B cell (primary cell): Measurements from ENCODE around the gene JADE3. TPM values are rescaled to one million over a fixed set of nuclear protein-coding genes. Genes with fewer than 3 reads are reported as not detected.

Experiments used
- ATAC-seq: fragments of 200-7000 bp; cut with Tn5 transposase; one replicate; pipeline ENCODE4 v1.10.0; 2021; ENCODE audit warnings: low read depth, mild to moderate bottlenecking, moderate number of reproducible peaks, moderate library complexity
- CTCF ChIA-PET: fragments of 350-600 bp; sonication (Branson Sonifier 250); formaldehyde crosslinking; loops from one replicate; lab custom pipeline; 2021; ENCODE audit warnings: antibody characterized with exemption, inconsistent platforms; lab: Charles Lee
- POLR2A ChIA-PET: fragments of 350-600 bp; sonication (Branson Sonifier 250); formaldehyde crosslinking; loops from one replicate; lab custom pipeline; 2021; ENCODE audit warnings: antibody characterized with exemption; lab: Charles Lee
- DNase-seq: peaks from one replicate; pipeline ENCODE4 v3.0.0; 2013
- H2AFZ ChIP-seq: 2 replicates; pipeline ENCODE4 v1.6.1; 2012; ENCODE audit warnings: mild to moderate bottlenecking, low read depth, low read length; ENCODE audit not compliant: insufficient read depth, poor library complexity, severe bottlenecking
- H3K27ac ChIP-seq, 2 donors: 1 replicate in 1 of 2; 2 replicates in 1 of 2; pipeline ENCODE4 v1.5.1; 2012 to 2013; ENCODE audit warnings: low read length in 2 of 2, mild to moderate bottlenecking in 2 of 2, moderate library complexity in 1 of 2
- H3K27me3 ChIP-seq, 4 experiments: fragments of 200-600 bp in 1 of 4; sonication (generic) in 1 of 4; replicated peaks in 1 of 4; 1 replicate in 2 of 4; 2 replicates in 2 of 4; pipeline versions ENCODE4 v1.6.1 to v1.7.0; 2013 to 2016; ENCODE audit warnings: low read length in 3 of 4, mild to moderate bottlenecking in 2 of 4, mixed read lengths in 1 of 4, moderate library complexity in 1 of 4; ENCODE audit not compliant: insufficient read depth in 4 of 4, control insufficient read depth in 3 of 4; ENCODE audit errors: control extremely low read depth in 1 of 4
- H3K36me3 ChIP-seq, 2 experiments: replicated peaks in 1 of 2; 1 replicate in 1 of 2; 2 replicates in 1 of 2; pipeline versions ENCODE4 v1.6.1 to v1.7.1; 2013; ENCODE audit warnings: low read length in 1 of 2; ENCODE audit not compliant: insufficient read depth in 2 of 2, control insufficient read depth in 1 of 2; ENCODE audit errors: control extremely low read depth in 1 of 2, extremely low read depth in 1 of 2
- H3K4me1 ChIP-seq, 2 donors: fragments of 200-600 bp in 1 of 2; sonication (generic) in 1 of 2; 1 replicate in 1 of 2; 2 replicates in 1 of 2; pipeline versions ENCODE4 v1.5.1 to v1.6.1; 2013 to 2017; ENCODE audit warnings: low read length in 2 of 2; ENCODE audit not compliant: control insufficient read depth in 2 of 2, insufficient read depth in 2 of 2
- H3K4me2 ChIP-seq: replicated peaks from 2 replicates; pipeline ENCODE3; 2012; ENCODE audit warnings: mild to moderate bottlenecking, low read depth, low read length; ENCODE audit not compliant: poor library complexity, severe bottlenecking
- H3K4me3 ChIP-seq, 5 experiments: fragments of 200-600 bp in 1 of 5; sonication (generic) in 1 of 5; 1 replicate in 3 of 5; 2 replicates in 2 of 5; pipeline versions ENCODE4 v1.5.1 to v1.7.0; 2011 to 2016; ENCODE audit warnings: low read length in 4 of 5, mild to moderate bottlenecking in 4 of 5, low read depth in 2 of 5, control low read depth in 1 of 5, moderate library complexity in 1 of 5; ENCODE audit not compliant: insufficient read depth in 1 of 5; ENCODE audit errors: control extremely low read depth in 1 of 5, extremely low read depth in 1 of 5
- H3K79me2 ChIP-seq: fragments of 200-600 bp; sonication (generic); one replicate; pipeline ENCODE4 v1.6.0; 2016; ENCODE audit warnings: low read length; ENCODE audit not compliant: control insufficient read depth, insufficient read depth
- H3K9ac ChIP-seq: fragments of 200-600 bp; sonication (generic); 2 replicates; pipeline ENCODE4 v1.6.1; 2017; ENCODE audit warnings: mild to moderate bottlenecking, low read length, moderate library complexity
- H3K9me3 ChIP-seq, 3 donors: one replicate each; pipeline versions ENCODE4 v1.6.1 to v1.7.1; 2013; ENCODE audit warnings: low read length in 2 of 3; ENCODE audit not compliant: control insufficient read depth in 2 of 3, insufficient read depth in 1 of 3; ENCODE audit errors: control extremely low read depth in 1 of 3
- H4K20me1 ChIP-seq: 2 replicates; pipeline ENCODE4 v1.6.0; 2012; ENCODE audit warnings: mild to moderate bottlenecking, low read length; ENCODE audit not compliant: insufficient read depth, control insufficient read depth, poor library complexity, severe bottlenecking
- H3K27ac Mint-ChIP-seq: one replicate; pipeline ENCODE4 v1.8.0; 2021; ENCODE audit warnings: mixed read lengths
- H3K27me3 Mint-ChIP-seq: one replicate; pipeline ENCODE4 v1.8.0; 2021; ENCODE audit warnings: mixed read lengths
- H3K4me1 Mint-ChIP-seq: one replicate; pipeline ENCODE4 v1.8.0; 2021; ENCODE audit warnings: mixed read lengths
- H3K4me3 Mint-ChIP-seq: one replicate; pipeline ENCODE4 v1.8.0; 2021; ENCODE audit warnings: mixed read lengths
- H3K9me3 Mint-ChIP-seq: one replicate; pipeline ENCODE4 v1.8.0; 2022; ENCODE audit warnings: mixed read lengths; ENCODE audit not compliant: insufficient read depth
- EZH2 ChIP-seq: IDR thresholded peaks from 2 replicates; pipeline ENCODE4 v1.6.1; 2012; ENCODE audit warnings: borderline replicate concordance, low read depth, mild to moderate bottlenecking, moderate library complexity, low read length; ENCODE audit not compliant: insufficient read depth, poor library complexity, severe bottlenecking
- WGBS: methylation state at CpG from one replicate; pipeline ENCODE4 v1.1.5; 2013; ENCODE audit warnings: missing lambda C conversion rate; ENCODE audit not compliant: insufficient coverage; 5-methylcytosine and 5-hydroxymethylcytosine counted together
- intact Hi-C: fragments of 100-400 bp; cut with micrococcal nuclease; formaldehyde crosslinking; loops from one replicate; pipeline ENCODE4 v1.10.0; 2022
- polyA plus RNA-seq: library from polyadenylated mRNA; depleted of rRNA; stranded (reverse); fragments of >200 nt; gene quantifications from 2 replicates; pipeline ENCODE4 v1.2.3, GENCODE V29; 2012
- total RNA-seq, 2 donors: library from RNA; stranded (reverse); fragments of 120-200 nt in 1 of 2; gene quantifications; 1 replicate in 1 of 2; 2 replicates in 1 of 2; pipeline versions ENCODE4 v1.2.3 to v1.2.4, GENCODE V29; 2013 to 2022
- TF ChIP-seq, protein P1 (sequence below): fragments of 200-600 bp; IDR thresholded peaks from one replicate; pipeline ENCODE4 v1.8.0; 2022; ENCODE audit warnings: antibody characterized with exemption, mild to moderate bottlenecking

JADE3 gene
- total and polyA plus RNA-seq, 2 donors (not counting 1 experiment from before 2014, with no cell fraction given), result 3.6 to 23.4 TPM

DNA sequence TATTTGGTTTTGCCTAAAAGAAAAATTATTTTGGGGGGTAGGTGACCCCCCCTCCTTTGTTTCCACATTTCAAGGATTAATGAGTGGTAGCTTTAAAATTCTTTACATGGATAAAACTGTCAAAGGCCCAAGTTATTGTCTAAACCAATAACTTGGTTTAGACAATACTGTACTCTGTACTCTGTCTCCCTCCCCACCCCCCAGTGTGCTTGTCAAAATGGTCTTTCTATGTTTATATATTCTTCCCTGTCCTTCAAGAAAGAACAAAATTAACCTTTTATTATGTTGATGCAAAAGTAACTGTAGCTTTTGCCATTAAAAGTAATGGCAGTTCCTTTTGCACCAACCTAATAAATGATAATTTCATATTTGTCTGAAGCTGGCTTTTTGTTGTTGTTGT is 156.5 kb downstream of the JADE3 start:
- DNase-seq, result no peak
- Histone ChIP-seq H3K9ac (no peak overlapping the region), H2AFZ (no peak overlapping the region), H4K20me1 (no peaks in the 10 kb centered on the region), H3K27me3 (no peaks in the 10 kb centered on the region), H3K9me3 (no peaks in the 10 kb centered on the region), H3K4me3 (no peak overlapping the region), H3K4me2 (no peak overlapping the region), H3K27ac (no peak overlapping the region), H3K4me1 (no peaks in the 10 kb centered on the region), H3K79me2 (no peaks in the 10 kb centered on the region), H3K36me3 (no peaks in the 10 kb centered on the region)
- Mint-ChIP-seq H3K4me3 (no peak overlapping the region), H3K27ac (no peak overlapping the region), H3K27me3 (no peaks in the 10 kb centered on the region), H3K4me1 (no peaks in the 10 kb centered on the region), H3K9me3 (no peaks in the 10 kb centered on the region)
- TF ChIP-seq, protein P1, sequence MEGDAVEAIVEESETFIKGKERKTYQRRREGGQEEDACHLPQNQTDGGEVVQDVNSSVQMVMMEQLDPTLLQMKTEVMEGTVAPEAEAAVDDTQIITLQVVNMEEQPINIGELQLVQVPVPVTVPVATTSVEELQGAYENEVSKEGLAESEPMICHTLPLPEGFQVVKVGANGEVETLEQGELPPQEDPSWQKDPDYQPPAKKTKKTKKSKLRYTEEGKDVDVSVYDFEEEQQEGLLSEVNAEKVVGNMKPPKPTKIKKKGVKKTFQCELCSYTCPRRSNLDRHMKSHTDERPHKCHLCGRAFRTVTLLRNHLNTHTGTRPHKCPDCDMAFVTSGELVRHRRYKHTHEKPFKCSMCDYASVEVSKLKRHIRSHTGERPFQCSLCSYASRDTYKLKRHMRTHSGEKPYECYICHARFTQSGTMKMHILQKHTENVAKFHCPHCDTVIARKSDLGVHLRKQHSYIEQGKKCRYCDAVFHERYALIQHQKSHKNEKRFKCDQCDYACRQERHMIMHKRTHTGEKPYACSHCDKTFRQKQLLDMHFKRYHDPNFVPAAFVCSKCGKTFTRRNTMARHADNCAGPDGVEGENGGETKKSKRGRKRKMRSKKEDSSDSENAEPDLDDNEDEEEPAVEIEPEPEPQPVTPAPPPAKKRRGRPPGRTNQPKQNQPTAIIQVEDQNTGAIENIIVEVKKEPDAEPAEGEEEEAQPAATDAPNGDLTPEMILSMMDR, result no peak
- no peak for TF ChIP-seq EZH2
- no peak for ATAC-seq
- intact Hi-C loops, result no loop called here
- CTCF ChIA-PET, result no interaction called here
- POLR2A ChIA-PET, result no interaction called here

DNA sequence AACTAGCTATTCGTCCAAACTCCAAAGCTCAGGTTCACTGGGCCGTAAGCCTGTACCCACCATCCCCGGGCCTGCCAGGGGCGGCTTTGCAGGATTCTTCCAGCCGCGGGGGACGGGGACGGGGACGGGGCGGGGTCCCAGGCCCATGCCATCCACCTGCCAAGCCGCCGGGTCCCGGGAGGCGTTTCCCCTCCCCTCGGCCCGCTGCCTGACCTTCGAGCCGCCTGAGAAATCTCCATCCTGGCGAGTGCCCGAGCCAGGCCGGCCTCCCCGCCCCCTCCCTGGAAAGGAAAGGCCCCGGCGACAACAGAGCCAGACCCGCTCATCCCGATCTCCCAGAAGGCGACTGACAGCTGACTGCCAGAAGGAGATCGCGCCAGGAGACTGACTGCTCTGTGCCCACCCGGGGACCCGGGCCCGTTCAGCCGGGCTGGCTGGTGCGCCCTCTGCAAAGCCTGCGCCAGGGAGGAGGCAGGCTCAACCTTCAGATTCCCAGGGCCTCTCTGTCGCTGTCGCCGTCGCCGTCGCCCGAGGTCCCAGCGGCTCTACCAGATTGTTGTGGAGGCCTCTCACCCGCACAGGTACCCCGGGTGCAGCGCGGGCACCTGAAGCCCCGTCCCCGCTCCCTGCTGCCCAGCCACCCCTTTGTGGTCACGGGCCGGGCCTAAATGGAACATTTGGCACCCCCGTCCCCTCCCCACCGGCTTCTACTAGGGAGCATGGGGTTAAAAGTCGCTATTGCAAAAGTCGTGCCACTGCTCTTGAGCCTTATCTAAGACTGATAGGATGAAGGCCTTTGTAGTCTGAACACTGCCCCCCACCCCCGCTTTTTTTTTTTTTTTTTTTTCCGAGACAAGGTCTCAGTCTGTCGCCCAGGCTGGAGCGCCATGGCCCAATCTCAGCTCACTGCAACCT is 166.2 kb downstream of the JADE3 start, which contains the start of gene RGN:
RGN (plus strand) TSS at position 315 of the 915 bp plus-strand sequence. CDS start 2,702 bp downstream, outside the sequence.
- H3K9me3 Mint-ChIP-seq, result no peaks in the 10 kb centered on the region
- no peaks in the 10 kb centered on the region for H3K79me2 ChIP-seq
- no peak within 1 kb of the TSS for H2AFZ ChIP-seq
- CTCF ChIA-PET, result no interaction called here
- H3K27me3 Mint-ChIP-seq, result no peaks in the 10 kb centered on the region
- H3K27me3 ChIP-seq, result no peaks in the 10 kb centered on the region
- DNase-seq (no peak), ATAC-seq (no peak)
- intact Hi-C loops, result no loop called here
- H3K9me3 ChIP-seq, result no peaks in the 10 kb centered on the region
- no peaks in the 10 kb centered on the region for H4K20me1 ChIP-seq
- H3K4me2 ChIP-seq, result no peak within 1 kb of the TSS
- no peak within 1 kb of the TSS for H3K4me3 Mint-ChIP-seq
- no peaks in the 10 kb centered on the region for H3K4me1 Mint-ChIP-seq
- H3K27ac Mint-ChIP-seq, result no peak within 1 kb of the TSS
- 88% methylated on average over 48 of the region's 59 CpGs for WGBS
- H3K27ac ChIP-seq, result no peak within 1 kb of the TSS
- TF ChIP-seq EZH2, result no peak
- TF ChIP-seq, protein P1, result no peak
- no peak within 1 kb of the TSS for H3K4me3 ChIP-seq
- no peak within 1 kb of the TSS for H3K9ac ChIP-seq
- POLR2A ChIA-PET, result no interaction called here
- no peaks in the 10 kb centered on the region for H3K36me3 ChIP-seq
- H3K4me1 ChIP-seq, result no peaks in the 10 kb centered on the region
